ENCODE measurements around the gene OOSP4A.
"Not testable (repeated sequence)": the region's sequence is repeated elsewhere in the genome, so short reads cannot be mapped to it uniquely, and the experiment has no call there.

The OOSP4A gene

DNA sequence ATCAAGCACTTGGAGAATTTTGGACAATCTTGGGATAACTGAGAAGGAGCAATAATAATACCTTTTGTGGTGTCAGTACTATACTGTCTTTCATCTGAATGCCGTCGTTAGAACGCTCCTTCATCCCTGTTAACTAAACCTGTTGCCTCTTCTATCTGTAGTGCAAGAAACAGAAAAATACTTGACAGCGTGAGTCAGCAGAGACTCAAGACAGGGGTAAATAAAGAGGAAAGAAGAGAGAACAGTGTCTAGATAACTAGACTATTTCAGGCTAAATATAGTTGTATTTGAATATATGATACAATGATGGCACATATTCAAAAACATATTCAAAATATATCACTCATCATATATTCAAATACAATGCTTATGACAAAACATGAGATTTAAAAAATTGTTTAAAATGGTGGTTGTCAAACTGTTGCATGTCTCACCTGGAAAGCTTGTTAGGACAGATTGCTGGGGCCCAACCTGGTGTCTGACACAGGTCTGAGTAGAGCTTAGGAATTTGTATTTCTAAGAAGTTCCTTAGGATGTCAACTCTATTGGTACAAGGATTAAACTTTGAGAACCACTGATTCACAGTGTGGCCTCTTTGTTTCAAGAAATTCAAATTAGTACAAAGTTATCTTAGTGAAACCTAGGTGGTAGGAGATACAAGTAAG is 17.4 kb downstream of the OOSP4A start:
- DNase-seq (ENCODE audit: low read depth in 2 of 2): no peak

GRCh38 chr11:59982037-59982436 is 18.2 kb downstream of the OOSP4A start:
- not testable (repeated sequence) for DNase-seq (ENCODE audit: low read depth in 2 of 2)

- DNase-seq (ENCODE audit: low read depth in 2 of 2): no peak
These were observed 19.4 kb downstream of the OOSP4A start for GRCh38 chr11:59983212-59983611.

DNA sequence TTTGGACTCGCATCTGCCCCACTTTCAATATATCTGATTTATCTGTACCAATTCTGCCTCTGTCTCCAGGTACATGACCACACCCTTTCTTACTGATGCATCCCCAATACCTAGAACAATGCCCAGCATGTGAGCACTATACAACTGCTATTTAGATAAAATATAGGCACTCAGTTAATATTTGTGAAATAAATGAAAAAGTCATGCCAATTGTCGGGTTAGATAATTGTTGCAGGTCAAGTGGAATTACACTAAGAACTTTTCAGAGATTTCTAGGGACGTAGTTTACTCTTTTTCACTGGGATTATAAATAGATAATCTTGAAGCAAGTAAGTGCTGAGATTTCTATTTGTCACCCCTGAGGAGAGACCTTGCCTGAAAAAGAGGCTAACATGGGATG is 20.5 kb downstream of the OOSP4A start:
- no peak for DNase-seq (ENCODE audit: low read depth in 2 of 2)

GRCh38 chr11:59990421-59990820 is 26.6 kb downstream of the OOSP4A start:
- DNase-seq (ENCODE audit: low read depth in 2 of 2): no peak

DNA sequence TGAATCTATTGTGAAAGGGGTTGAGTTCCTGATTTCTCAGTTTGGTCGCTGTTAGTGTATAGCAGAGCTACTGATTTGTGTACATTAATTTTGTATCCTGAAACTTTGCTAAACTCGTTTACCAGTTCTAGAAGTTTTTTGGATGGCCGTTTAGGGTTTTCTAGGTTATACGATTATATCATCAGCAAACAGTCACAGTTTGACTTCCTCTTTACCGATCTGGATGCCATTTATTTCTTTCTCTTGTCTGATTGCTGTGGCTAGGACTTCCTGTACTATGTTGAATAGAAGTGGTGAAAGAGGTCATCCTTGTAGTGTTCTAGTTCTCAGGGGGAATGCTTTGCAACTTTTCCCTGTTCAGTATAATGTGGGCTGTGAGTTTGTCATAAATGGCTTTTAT is 28.6 kb downstream of the OOSP4A start:
- no peak for DNase-seq (ENCODE audit: low read depth in 2 of 2)

DNA sequence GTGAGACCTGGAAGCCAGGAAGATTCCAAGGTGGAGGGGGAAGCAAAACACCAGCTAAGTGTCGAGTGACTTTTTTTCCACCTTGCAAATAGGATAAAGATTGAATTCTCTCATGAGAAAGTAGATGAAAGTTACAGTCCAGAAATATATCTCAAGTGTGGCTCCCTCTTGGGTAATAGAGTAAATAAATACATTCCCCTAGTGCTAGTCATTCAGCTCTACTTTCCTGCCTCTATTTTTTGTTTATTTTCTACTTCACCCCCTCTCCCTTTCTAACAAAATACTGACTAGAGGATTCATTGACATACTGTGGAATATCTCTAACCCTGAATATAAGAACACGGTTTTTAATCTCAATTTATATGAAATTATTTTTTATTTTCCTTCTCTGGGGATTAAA is 34.0 kb downstream of the OOSP4A start:
- DNase-seq (ENCODE audit: low read depth in 2 of 2): no peak

DNA sequence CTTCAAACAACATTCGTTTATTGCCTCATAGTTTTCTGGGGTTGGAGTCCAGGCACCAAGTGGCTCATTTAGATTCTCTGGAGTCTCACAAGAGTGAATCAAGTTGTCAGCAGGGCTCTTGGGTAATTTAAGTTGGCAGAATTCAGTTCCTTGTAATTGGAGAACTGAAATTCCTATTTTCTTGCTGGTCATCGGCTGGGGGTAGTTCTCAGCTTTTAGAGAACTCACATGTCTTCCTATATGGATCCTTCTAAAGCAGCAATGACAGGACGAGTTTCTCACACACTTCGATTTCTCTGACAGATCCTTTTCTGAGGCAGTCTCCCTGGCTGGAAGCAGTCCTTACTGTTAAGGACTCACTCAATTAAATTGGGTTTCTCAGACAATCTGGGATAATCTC is 35.9 kb downstream of the OOSP4A start:
- no peak for DNase-seq (ENCODE audit: low read depth in 2 of 2)

DNA sequence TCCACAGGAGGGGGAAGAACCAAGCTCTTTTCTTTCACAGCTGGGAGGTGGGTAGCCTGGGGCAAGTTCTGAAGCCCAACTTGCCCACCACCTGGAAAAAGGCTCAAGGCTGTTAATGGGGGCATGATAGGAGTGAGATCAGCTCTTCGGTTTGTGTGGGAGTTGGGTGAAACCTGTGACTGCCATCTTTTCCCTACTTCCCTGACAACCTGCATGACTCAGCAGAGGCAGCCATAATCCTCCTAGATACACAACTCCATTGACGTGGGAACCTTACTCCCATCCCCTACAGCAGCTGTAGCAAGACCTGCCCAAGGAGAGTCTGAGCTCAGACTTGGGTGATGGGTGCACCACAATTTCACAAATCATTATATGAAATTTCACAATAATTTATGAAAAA is 39.9 kb downstream of the OOSP4A start:
- no peak for DNase-seq (ENCODE audit: low read depth in 2 of 2)

DNA sequence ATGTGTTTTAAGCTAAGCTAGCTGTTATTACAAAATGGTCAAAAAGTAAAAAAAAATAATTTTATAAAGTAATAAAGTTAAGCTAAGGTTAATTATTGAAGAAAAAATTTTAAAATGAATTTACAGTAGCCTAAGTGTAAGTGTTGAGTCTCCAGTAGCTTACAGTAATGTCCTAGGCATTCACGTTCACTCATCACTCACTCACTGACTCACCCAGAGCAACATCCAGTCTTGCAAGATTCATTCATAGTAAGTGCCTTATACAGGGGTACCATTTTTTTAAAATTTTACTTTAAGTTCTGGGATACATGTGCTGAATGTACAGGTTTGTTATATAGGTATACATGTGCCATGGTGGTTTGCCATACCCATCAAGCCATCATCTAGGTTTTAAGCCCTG is 41.5 kb downstream of the OOSP4A start:
- no peak for DNase-seq (ENCODE audit: low read depth in 2 of 2)

DNA sequence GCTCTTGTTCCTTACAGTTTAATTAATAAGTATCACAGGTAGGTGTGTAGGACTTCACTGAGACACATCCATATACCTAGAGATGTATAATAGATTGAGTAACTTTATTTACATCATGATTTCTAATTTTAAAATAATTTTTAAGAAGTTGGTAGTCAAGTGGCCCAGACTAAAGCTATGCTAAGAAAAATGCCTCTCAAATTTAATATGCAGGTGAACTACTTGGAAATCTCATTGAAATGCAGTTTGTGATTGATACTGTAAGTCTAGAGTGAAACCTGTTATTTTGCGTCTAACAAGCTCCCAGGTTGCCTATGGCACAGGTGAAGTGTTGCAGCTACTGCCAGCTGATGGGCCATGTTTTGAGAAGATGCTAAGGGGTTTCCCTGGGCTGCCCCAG is 53.0 kb downstream of the OOSP4A start, which contains the start of gene OOSP4B:
OOSP4B (plus strand) TSS at position 301 of the 400 bp plus-strand sequence.
- no peak for DNase-seq (ENCODE audit: low read depth in 2 of 2)

GRCh38 chr11:60018058-60018457 is 54.2 kb downstream of the OOSP4A start:
- DNase-seq (ENCODE audit: low read depth in 2 of 2): no peak
